GM19043 (cell line): Measurements from ENCODE around the gene TROAP.
"Not testable (repeated sequence)": the region's sequence is repeated elsewhere in the genome, so short reads cannot be mapped to it uniquely, and the experiment has no call there.

Source experiments
- ATAC-seq: cut with Tn5 transposase; IDR thresholded peaks from one replicate; pipeline ENCODE4 v1.9.1; 2021; ENCODE audit warnings: low read depth; ENCODE audit not compliant: unreplicated experiment

TROAP gene

GRCh38 chr12:49366096-49366651 is 43.1 kb downstream of the TROAP start:
- ATAC-seq = no peak

DNA sequence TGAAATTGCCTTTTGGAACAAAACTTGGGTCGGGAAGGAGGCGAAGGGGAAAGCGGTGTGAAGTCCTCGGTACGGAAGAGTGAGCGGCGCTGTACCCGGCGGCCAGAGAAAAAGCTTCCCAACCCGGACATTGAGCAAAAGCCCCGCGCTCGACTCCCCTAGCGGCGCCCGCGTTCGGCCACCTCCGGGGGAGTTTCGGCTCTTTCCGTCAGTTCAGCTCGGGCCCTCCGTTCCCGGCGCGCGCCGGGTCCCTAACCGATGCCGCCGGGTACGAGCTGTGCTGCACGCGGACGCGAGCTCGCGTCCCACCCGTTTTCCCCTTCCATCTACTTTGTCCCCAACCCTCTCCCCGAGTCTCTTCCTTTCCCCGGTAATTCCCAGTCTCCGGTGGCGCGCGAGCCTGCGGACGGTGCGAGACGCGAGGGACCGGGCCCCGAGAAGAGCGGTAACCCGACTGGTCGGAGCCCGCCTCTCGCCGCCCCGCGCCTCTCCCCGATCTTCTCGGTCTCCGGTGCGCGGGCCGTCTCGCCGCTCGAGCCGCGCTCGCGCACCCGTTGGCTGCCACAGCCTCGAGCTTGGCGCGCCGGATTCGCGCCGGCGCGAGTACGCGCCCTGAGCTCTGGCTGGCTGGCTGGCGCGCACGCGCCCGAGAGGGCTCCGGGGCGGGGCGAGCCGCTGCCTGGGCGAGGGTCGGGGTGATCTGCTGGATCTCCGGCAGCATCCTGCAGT is 43.8 kb downstream of the TROAP start:
- ATAC-seq = peak; percentile 55

- ATAC-seq = no peak
Observed at GRCh38 chr12:49367381-49368239, 44.6 kb downstream of the TROAP start, which contains the start of gene SPATS2. SPATS2 (plus strand) TSS chr12:49367462; CDS start chr12:49461013, 93,551 bp downstream.

DNA sequence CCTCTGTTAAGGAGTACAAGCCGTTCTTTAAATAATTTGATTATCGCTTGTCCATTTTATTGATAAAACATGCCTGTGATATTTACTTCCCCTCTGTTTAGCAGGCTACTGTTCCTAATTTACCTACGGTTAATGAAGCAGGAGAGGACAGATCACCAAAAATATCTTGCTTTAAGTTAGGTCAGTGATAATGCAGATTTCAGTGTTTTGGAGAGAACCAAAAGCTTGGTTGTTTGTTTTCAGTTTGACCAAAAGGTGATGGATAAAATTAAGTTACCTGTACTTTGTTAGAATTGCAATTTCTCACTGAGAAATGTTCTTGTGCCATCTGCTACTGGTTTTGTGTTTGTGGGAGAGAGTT is 45.2 kb downstream of the TROAP start:
- no peak for ATAC-seq

DNA sequence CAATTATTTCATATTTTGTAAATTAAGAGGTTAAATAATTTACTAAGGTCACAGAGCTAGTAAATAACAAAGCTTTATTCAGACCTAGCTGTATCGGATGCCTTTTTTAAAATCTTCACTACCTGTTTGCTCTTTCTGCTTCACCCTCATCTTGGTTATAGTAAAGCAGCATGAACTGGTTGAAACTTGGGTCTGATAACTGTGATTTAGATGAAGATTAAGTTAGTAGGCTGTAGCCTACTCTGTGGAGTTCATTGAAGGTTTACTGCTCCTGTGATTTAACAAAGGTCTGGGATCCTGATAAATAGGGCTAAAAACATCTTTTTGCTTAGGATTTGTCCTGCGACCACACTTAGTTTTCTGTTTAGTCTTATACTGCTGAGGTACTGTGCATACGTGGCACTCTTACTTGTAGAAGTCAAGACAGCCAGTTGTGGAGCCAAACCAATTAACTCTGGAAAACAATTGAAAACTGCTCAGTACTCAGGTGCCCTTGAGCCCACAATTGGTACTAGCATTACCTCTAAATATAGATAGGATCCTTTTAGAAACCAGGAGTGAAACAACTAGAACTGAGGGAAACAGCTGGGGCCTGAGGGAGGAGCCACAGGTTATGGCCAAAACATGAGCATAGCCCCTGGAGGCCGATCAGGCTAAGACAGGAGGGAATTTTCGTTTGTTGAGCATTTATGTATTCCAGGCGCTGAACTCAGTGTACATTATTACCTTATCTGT is 46.5 kb downstream of the TROAP start:
- ATAC-seq = peak; percentile 61

- no peak for ATAC-seq
Observed at GRCh38 chr12:49370539-49370938, 47.5 kb downstream of the TROAP start.

DNA sequence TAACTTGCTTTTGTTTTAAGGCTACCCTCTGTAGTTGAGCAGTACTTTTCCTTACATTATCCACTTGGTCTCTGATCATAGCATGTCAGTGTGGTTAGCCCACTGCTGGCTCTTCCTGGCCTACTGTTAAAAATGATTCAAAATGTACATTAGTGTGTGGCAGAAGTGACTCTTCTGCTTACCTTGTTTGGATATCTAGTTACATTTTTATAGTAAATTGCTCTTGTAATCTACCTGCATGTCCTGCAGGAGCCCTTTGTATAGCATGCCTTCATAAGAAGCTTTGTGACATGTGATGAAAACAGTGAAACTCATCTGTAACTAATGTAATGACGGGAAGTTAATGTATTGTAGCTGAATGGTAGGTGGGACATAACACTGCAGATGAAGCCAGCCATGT is 52.4 kb downstream of the TROAP start:
- ATAC-seq = no peak

DNA sequence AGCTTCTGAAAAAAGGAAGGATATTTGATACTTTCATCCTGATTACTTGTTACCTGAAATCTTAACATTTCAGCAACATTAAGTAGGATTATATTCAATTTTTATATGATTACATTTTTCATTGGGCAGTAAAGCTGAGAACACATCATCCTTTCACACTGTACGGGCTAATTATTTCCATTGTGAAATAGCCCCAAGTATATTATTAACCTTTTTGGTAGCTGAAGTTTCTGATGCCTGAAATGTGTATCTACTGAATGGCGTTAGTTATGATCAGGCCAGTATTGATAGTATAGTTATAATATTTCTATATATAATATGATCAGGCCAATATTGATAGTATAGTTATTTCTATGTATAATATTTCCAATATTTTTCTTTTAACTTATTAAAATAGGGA is 54.3 kb downstream of the TROAP start:
- peak; percentile 53 for ATAC-seq

DNA sequence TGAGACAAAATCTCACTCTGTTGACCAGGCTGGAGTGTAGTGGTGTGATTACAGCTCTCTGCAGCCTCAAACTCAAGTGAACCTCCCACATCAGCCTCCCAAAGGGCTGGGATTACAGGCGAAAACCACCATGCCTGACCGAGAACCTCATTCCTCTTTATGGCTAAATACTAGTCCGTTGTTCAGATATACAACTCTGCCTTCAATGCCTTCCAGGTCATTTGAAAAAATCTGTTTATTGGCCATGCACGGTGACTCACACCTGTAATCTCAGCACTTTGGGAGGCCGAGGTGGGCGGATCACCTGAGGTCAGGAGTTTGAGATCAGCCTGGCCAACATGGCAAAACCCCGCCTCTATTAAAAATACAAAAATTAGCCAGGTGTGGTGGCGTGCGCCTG is 57.1 kb downstream of the TROAP start:
- not testable (repeated sequence) for ATAC-seq
